Measurements from ENCODE around the gene SUPT6H. TPM values are rescaled to one million over a fixed set of nuclear protein-coding genes. Genes with fewer than 3 reads are reported as not detected.

Gene SUPT6H
- total RNA-seq, 1 experiment from 2014 or later: 61.3 TPM

- TF ChIP-seq PREB (CRISPR knock-in tag; IDR thresholded peaks at IDR 0.05; ENCODE audit: borderline replicate concordance) (no peak), NR3C1 (CRISPR knock-in tag; conservative IDR thresholded peaks at IDR 0.05; ENCODE audit: low read depth) (no peak), CDX4 (CRISPR knock-in tag; IDR thresholded peaks at IDR 0.05; ENCODE audit: borderline replicate concordance) (no peak), MXD4 (CRISPR knock-in tag; IDR thresholded peaks at IDR 0.05; ENCODE audit: borderline replicate concordance) (no peak), ZNF416 (CRISPR knock-in tag; IDR thresholded peaks at IDR 0.05) (peak; percentile 93; the same call in 1 of the 2 replicates), MYBL2 (CRISPR knock-in tag; IDR thresholded peaks at IDR 0.05) (no peak), FOXP1 (CRISPR knock-in tag; IDR thresholded peaks at IDR 0.05; ENCODE audit: borderline replicate concordance) (peak; percentile 22; the same call in 1 of the 2 replicates), ATF2 (CRISPR knock-in tag; IDR thresholded peaks at IDR 0.05; ENCODE audit: borderline replicate concordance, low read depth) (no peak), RORB (CRISPR knock-in tag; IDR thresholded peaks at IDR 0.05) (no peak), JUN (CRISPR knock-in tag; IDR thresholded peaks at IDR 0.05) (no peak), CREM (CRISPR knock-in tag; IDR thresholded peaks at IDR 0.05) (peak; percentile 14; the same call in 1 of the 2 replicates), ZBTB21 (CRISPR knock-in tag; IDR thresholded peaks at IDR 0.05; ENCODE audit: borderline replicate concordance) (no peak), IRF2 (CRISPR knock-in tag; IDR thresholded peaks at IDR 0.05; ENCODE audit: borderline replicate concordance, low read depth) (no peak), EMX1 (CRISPR knock-in tag; IDR thresholded peaks at IDR 0.05) (peak; percentile 80; the same call in 1 of the 2 replicates), NFE2L1 (CRISPR knock-in tag; IDR thresholded peaks at IDR 0.05) (no peak), CBFB (CRISPR knock-in tag; IDR thresholded peaks at IDR 0.05; ENCODE audit: low read depth) (no peak; the same call in 1 of the 2 replicates), USF2 (CRISPR knock-in tag; IDR thresholded peaks at IDR 0.05) (no peak), OVOL2 (CRISPR knock-in tag; IDR thresholded peaks at IDR 0.05; ENCODE audit: borderline replicate concordance) (no peak; the same call in 1 of the 2 replicates), HMGA2 (CRISPR knock-in tag; IDR thresholded peaks at IDR 0.05) (no peak), ELF4 (CRISPR knock-in tag; IDR thresholded peaks at IDR 0.05; ENCODE audit: low read depth) (no peak), KAT7 (CRISPR knock-in tag; IDR thresholded peaks at IDR 0.05; ENCODE audit: borderline replicate concordance) (0 out of 2 replicates have a peak, but pooled peaks have one; percentile 35), FOXJ3 (CRISPR knock-in tag; IDR thresholded peaks at IDR 0.05; ENCODE audit: borderline replicate concordance) (no peak), E2F4 (CRISPR knock-in tag; IDR thresholded peaks at IDR 0.05; ENCODE audit: borderline replicate concordance, low read depth) (no peak), JAZF1 (CRISPR knock-in tag; IDR thresholded peaks at IDR 0.05) (no peak), MLX (CRISPR knock-in tag; IDR thresholded peaks at IDR 0.05) (no peak), PRRX2 (CRISPR knock-in tag; IDR thresholded peaks at IDR 0.05) (no peak), ZNF423 (CRISPR knock-in tag; IDR thresholded peaks at IDR 0.05) (no peak), ZNF232 (CRISPR knock-in tag; IDR thresholded peaks at IDR 0.05) (no peak), CTCF (IDR thresholded peaks at IDR 0.05) (no peak), ZMAT4 (CRISPR knock-in tag; IDR thresholded peaks at IDR 0.05) (peak; percentile 68; the same call in 1 of the 2 replicates), ESRRA (CRISPR knock-in tag; IDR thresholded peaks at IDR 0.05; ENCODE audit: borderline replicate concordance) (no peak)
These were observed 81.5 kb downstream of the SUPT6H start, which contains the start of gene TRAF4 (continued) for GRCh38 chr17:28743243-28744103.
